ENCODE measurements around the gene S100A13. TPM values are rescaled to one million over a fixed set of nuclear protein-coding genes. Genes with fewer than 3 reads are reported as not detected.

S100A13 gene
- total RNA-seq, 1 experiment from 2014 or later: 210 TPM

GRCh38 chr1:153573351-153573750 is 54.0 kb downstream of the S100A13 start:
- Mint-ChIP-seq H3K36me3 (ENCODE audit: insufficient read depth, unreplicated experiment) (no peaks in the 10 kb centered on the region), H3K27ac (ENCODE audit: low read depth, unreplicated experiment) (peak overlapping the region; percentile 67), H3K27me3 (ENCODE audit: insufficient read depth, unreplicated experiment) (no peaks in the 10 kb centered on the region), H3K4me1 (ENCODE audit: insufficient read depth, unreplicated experiment) (peaks cover 33% of the 10 kb centered on the region), H3K4me3 (ENCODE audit: unreplicated experiment) (no peak overlapping the region), H3K9me3 (ENCODE audit: unreplicated experiment) (no peaks in the 10 kb centered on the region)
- DNase-seq (ENCODE audit: unreplicated experiment): no peak
- no peak for TF ChIP-seq CTCF (IDR thresholded peaks at IDR 0.05; ENCODE audit: unreplicated experiment)
- no TSS peak for BruUV-seq (replicated peaks)
- ChIA-PET POLR2A (interaction anchor here (0.7 to 7.1 kb wide), 24 partner anchors 8 to 417 kb away, joined by 3 to 476 read pairs (median 7); partner anchors contain the start of genes CHTOP, ILF2, RAB13 and RPS27), CTCF (interaction anchor here (0.6 to 7.5 kb wide), 38 partner anchors 8 to 413 kb away, joined by 3 to 379 read pairs (median 10); partner anchors contain the start of genes CHTOP, ILF2, PGLYRP4 and RAB13)
- intact Hi-C loops (cut with micrococcal nuclease): loop anchor here (2.0 kb wide), 1 partner anchor 35 kb away; no protein-coding TSS in a partner anchor

GRCh38 chr1:153572569-153573015 is 54.7 kb downstream of the S100A13 start:
- H3K27ac Mint-ChIP-seq (ENCODE audit: low read depth, unreplicated experiment): peak overlapping the region; percentile 67
- BruUV-seq (replicated peaks): no TSS peak
- H3K9me3 Mint-ChIP-seq (ENCODE audit: unreplicated experiment): no peaks in the 10 kb centered on the region
- no peaks in the 10 kb centered on the region for H3K36me3 Mint-ChIP-seq (ENCODE audit: insufficient read depth, unreplicated experiment)
- H3K4me3 Mint-ChIP-seq (ENCODE audit: unreplicated experiment): no peak overlapping the region
- DNase-seq (ENCODE audit: unreplicated experiment): peak; percentile 94
- H3K4me1 Mint-ChIP-seq (ENCODE audit: insufficient read depth, unreplicated experiment): peaks cover 33% of the 10 kb centered on the region
- intact Hi-C loops (cut with micrococcal nuclease): loop anchor here (1.0 to 2.0 kb wide), 8 partner anchors 36 to 414 kb away; partner anchors contain the start of genes RAB13, S100A13 and SNAPIN
- CTCF ChIA-PET: interaction anchor here (0.5 to 7.5 kb wide), 59 partner anchors 8 to 418 kb away, joined by 3 to 379 read pairs (median 5); partner anchors contain the start of genes CHTOP, ILF2, PGLYRP4 and RAB13
- POLR2A ChIA-PET: interaction anchor here (0.6 to 7.1 kb wide), 34 partner anchors 9 to 418 kb away, joined by 3 to 476 read pairs (median 6); partner anchors contain the start of genes CHTOP, GATAD2B, ILF2 and INTS3
- peak; percentile 98 for TF ChIP-seq CTCF (IDR thresholded peaks at IDR 0.05; ENCODE audit: unreplicated experiment)
- H3K27me3 Mint-ChIP-seq (ENCODE audit: insufficient read depth, unreplicated experiment): no peaks in the 10 kb centered on the region

GRCh38 chr1:153571706-153572105 is 55.6 kb downstream of the S100A13 start:
- H3K4me1 Mint-ChIP-seq (ENCODE audit: insufficient read depth, unreplicated experiment): peaks cover 36% of the 10 kb centered on the region
- ChIA-PET POLR2A (interaction anchor here (0.7 to 7.1 kb wide), 20 partner anchors 10 to 415 kb away, joined by 3 to 476 read pairs (median 10); partner anchors contain the start of genes CHTOP, GATAD2B, ILF2 and RAB13), CTCF (interaction anchor here (0.6 to 7.5 kb wide), 47 partner anchors 8 to 418 kb away, joined by 3 to 379 read pairs (median 6); partner anchors contain the start of genes CHTOP, ILF2, PGLYRP4 and RAB13)
- no peaks in the 10 kb centered on the region for H3K36me3 Mint-ChIP-seq (ENCODE audit: insufficient read depth, unreplicated experiment)
- H3K27me3 Mint-ChIP-seq (ENCODE audit: insufficient read depth, unreplicated experiment): no peaks in the 10 kb centered on the region
- no peaks in the 10 kb centered on the region for H3K9me3 Mint-ChIP-seq (ENCODE audit: unreplicated experiment)
- no TSS peak for BruUV-seq (replicated peaks)
- H3K27ac Mint-ChIP-seq (ENCODE audit: low read depth, unreplicated experiment): no peak overlapping the region
- no peak for TF ChIP-seq CTCF (IDR thresholded peaks at IDR 0.05; ENCODE audit: unreplicated experiment)
- no peak overlapping the region for H3K4me3 Mint-ChIP-seq (ENCODE audit: unreplicated experiment)
- intact Hi-C loops (cut with micrococcal nuclease): loop anchor here (1.0 to 2.0 kb wide), 8 partner anchors 37 to 415 kb away; partner anchors contain the start of genes RAB13, S100A13 and SNAPIN
- no peak for DNase-seq (ENCODE audit: unreplicated experiment)

- intact Hi-C loops (cut with micrococcal nuclease): no loop called here
- CTCF ChIA-PET: interaction anchor here (0.6 to 7.5 kb wide), 17 partner anchors 16 to 218 kb away, joined by 3 to 379 read pairs (median 19); partner anchors contain the start of genes ILF2, S100A1, S100A13 and S100A14
- BruUV-seq (replicated peaks): no TSS peak
These were observed 56.4 kb downstream of the S100A13 start for GRCh38 chr1:153570874-153571273.

More at GRCh38 chr1:153570874-153571273, 56.4 kb downstream of the S100A13 start:
- no peaks in the 10 kb centered on the region for H3K9me3 Mint-ChIP-seq (ENCODE audit: unreplicated experiment)
- POLR2A ChIA-PET: interaction anchor here (0.9 to 7.1 kb wide), 9 partner anchors 22 to 415 kb away, joined by 3 to 476 read pairs (median 10); partner anchors contain the start of genes CHTOP, RAB13, S100A13 and S100A14
- TF ChIP-seq CTCF (IDR thresholded peaks at IDR 0.05; ENCODE audit: unreplicated experiment): no peak
- H3K27ac Mint-ChIP-seq (ENCODE audit: low read depth, unreplicated experiment): no peak overlapping the region
- no peaks in the 10 kb centered on the region for H3K36me3 Mint-ChIP-seq (ENCODE audit: insufficient read depth, unreplicated experiment)
- DNase-seq (ENCODE audit: unreplicated experiment): no peak
- no peaks in the 10 kb centered on the region for H3K27me3 Mint-ChIP-seq (ENCODE audit: insufficient read depth, unreplicated experiment)
- no peak overlapping the region for H3K4me3 Mint-ChIP-seq (ENCODE audit: unreplicated experiment)
- peaks cover 44% of the 10 kb centered on the region for H3K4me1 Mint-ChIP-seq (ENCODE audit: insufficient read depth, unreplicated experiment)
